ENCODE results near the gene SPATS2L. TPM values are rescaled to one million over a fixed set of nuclear protein-coding genes. Genes with fewer than 3 reads are reported as not detected.

The SPATS2L gene
- total and polyA plus RNA-seq, 2 donors (not counting 1 experiment from before 2014, with no cell fraction given) = 0.27 to 0.44 TPM

DNA sequence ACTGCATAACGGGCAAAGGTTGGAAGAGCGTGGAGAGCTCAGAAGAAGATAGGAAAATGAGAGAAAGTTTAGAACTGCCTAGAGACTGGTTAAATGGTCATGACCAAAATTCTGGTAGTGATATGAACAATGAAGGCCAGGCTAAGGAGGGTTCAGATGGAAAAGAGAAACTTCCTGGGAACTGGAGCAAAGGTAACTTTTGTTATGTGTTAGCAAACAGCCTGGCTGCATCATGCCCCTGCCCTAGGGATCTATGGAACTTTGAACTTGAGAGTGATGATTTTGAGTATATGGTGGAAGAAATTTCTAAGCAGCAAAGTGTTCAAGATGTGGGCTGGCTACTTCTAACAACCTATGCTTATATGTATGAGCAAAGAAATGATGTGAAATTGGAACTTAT is 44.4 kb upstream of the SPATS2L start:
- Histone ChIP-seq H3K79me2 (ENCODE audit: control insufficient read depth, insufficient read depth, low read length) (no peaks in the 10 kb centered on the region), H2AFZ (ENCODE audit: insufficient read depth, low read depth, low read length, poor library complexity, severe bottlenecking) (no peak overlapping the region), H3K4me2 (replicated peaks; ENCODE audit: low read depth, low read length, poor library complexity, severe bottlenecking) (no peak overlapping the region), H3K4me3 (ENCODE audit: control extremely low read depth in 1 of 5, extremely low read depth in 1 of 5, insufficient read depth in 1 of 5, low read depth in 2 of 5, low read length in 4 of 5) (no peak overlapping the region), H3K36me3 (replicated peaks in 1 of 2; ENCODE audit: control extremely low read depth in 1 of 2, control insufficient read depth in 1 of 2, extremely low read depth in 1 of 2, insufficient read depth in 2 of 2, low read length in 1 of 2) (no peaks in the 10 kb centered on the region), H3K4me1 (ENCODE audit: control insufficient read depth in 2 of 2, insufficient read depth in 2 of 2, low read length in 2 of 2) (no peaks in the 10 kb centered on the region), H3K27me3 (replicated peaks in 1 of 4; ENCODE audit: control extremely low read depth in 1 of 4, control insufficient read depth in 3 of 4, insufficient read depth in 4 of 4, low read length in 3 of 4) (no peaks in the 10 kb centered on the region), H3K9me3 (ENCODE audit: control extremely low read depth in 1 of 3, control insufficient read depth in 2 of 3, insufficient read depth in 1 of 3, low read length in 2 of 3) (no peaks in the 10 kb centered on the region), H3K27ac (ENCODE audit: low read length in 2 of 2) (no peak overlapping the region), H4K20me1 (ENCODE audit: control insufficient read depth, insufficient read depth, low read length, poor library complexity, severe bottlenecking) (no peaks in the 10 kb centered on the region), H3K9ac (ENCODE audit: low read length) (no peak overlapping the region)
- Mint-ChIP-seq H3K27me3 (peaks cover 10% of the 10 kb centered on the region), H3K9me3 (ENCODE audit: insufficient read depth) (no peaks in the 10 kb centered on the region), H3K27ac (no peak overlapping the region), H3K4me3 (no peak overlapping the region), H3K4me1 (no peaks in the 10 kb centered on the region)
- intact Hi-C loops (cut with micrococcal nuclease) = no loop called here
- 97% methylated on average over 2 of the region's 2 CpGs for WGBS (ENCODE audit: insufficient coverage)
- TF ChIP-seq EZH2 (IDR thresholded peaks at IDR 0.05; ENCODE audit: borderline replicate concordance, insufficient read depth, low read depth, low read length, poor library complexity, severe bottlenecking) = no peak
- TF ChIP-seq, protein P1, sequence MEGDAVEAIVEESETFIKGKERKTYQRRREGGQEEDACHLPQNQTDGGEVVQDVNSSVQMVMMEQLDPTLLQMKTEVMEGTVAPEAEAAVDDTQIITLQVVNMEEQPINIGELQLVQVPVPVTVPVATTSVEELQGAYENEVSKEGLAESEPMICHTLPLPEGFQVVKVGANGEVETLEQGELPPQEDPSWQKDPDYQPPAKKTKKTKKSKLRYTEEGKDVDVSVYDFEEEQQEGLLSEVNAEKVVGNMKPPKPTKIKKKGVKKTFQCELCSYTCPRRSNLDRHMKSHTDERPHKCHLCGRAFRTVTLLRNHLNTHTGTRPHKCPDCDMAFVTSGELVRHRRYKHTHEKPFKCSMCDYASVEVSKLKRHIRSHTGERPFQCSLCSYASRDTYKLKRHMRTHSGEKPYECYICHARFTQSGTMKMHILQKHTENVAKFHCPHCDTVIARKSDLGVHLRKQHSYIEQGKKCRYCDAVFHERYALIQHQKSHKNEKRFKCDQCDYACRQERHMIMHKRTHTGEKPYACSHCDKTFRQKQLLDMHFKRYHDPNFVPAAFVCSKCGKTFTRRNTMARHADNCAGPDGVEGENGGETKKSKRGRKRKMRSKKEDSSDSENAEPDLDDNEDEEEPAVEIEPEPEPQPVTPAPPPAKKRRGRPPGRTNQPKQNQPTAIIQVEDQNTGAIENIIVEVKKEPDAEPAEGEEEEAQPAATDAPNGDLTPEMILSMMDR (IDR thresholded peaks at IDR 0.05) = no peak
- POLR2A ChIA-PET = no interaction called here
- CTCF ChIA-PET = no interaction called here
- ATAC-seq (ENCODE audit: low read depth) (no peak), DNase-seq (no peak)

DNA sequence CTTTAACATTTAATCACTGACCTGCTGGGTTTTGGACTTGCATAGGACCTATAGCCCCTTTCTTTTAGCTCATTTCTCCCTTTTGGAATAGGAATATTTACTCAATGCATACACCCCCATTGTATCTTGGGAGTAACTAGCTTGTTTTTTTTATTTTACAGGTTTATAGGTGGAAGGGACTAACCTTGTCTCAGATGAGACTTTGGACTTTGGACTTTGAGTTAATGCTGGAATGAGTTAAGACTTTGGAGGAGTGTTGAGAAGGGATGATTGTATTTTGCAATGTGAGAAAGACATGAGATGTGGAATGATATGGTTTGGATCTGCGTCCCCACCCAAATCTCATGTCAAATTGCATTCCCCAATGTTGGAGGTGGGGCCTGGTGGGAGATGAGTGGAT is 43.2 kb upstream of the SPATS2L start:
- Histone ChIP-seq H3K79me2 (ENCODE audit: control insufficient read depth, insufficient read depth, low read length) (no peaks in the 10 kb centered on the region), H4K20me1 (ENCODE audit: control insufficient read depth, insufficient read depth, low read length, poor library complexity, severe bottlenecking) (no peaks in the 10 kb centered on the region), H3K9me3 (ENCODE audit: control extremely low read depth in 1 of 3, control insufficient read depth in 2 of 3, insufficient read depth in 1 of 3, low read length in 2 of 3) (no peaks in the 10 kb centered on the region), H3K4me2 (replicated peaks; ENCODE audit: low read depth, low read length, poor library complexity, severe bottlenecking) (no peak overlapping the region), H3K36me3 (replicated peaks in 1 of 2; ENCODE audit: control extremely low read depth in 1 of 2, control insufficient read depth in 1 of 2, extremely low read depth in 1 of 2, insufficient read depth in 2 of 2, low read length in 1 of 2) (no peaks in the 10 kb centered on the region), H3K9ac (ENCODE audit: low read length) (no peak overlapping the region), H3K4me1 (ENCODE audit: control insufficient read depth in 2 of 2, insufficient read depth in 2 of 2, low read length in 2 of 2) (no peaks in the 10 kb centered on the region), H2AFZ (ENCODE audit: insufficient read depth, low read depth, low read length, poor library complexity, severe bottlenecking) (no peak overlapping the region), H3K27ac (ENCODE audit: low read length in 2 of 2) (no peak overlapping the region), H3K27me3 (replicated peaks in 1 of 4; ENCODE audit: control extremely low read depth in 1 of 4, control insufficient read depth in 3 of 4, insufficient read depth in 4 of 4, low read length in 3 of 4) (no peaks in the 10 kb centered on the region), H3K4me3 (ENCODE audit: control extremely low read depth in 1 of 5, extremely low read depth in 1 of 5, insufficient read depth in 1 of 5, low read depth in 2 of 5, low read length in 4 of 5) (no peak overlapping the region)
- Mint-ChIP-seq H3K4me1 (no peaks in the 10 kb centered on the region), H3K27me3 (peaks cover 6% of the 10 kb centered on the region), H3K27ac (no peak overlapping the region), H3K4me3 (no peak overlapping the region), H3K9me3 (ENCODE audit: insufficient read depth) (no peaks in the 10 kb centered on the region)
- DNase-seq = no peak
- intact Hi-C loops (cut with micrococcal nuclease) = no loop called here
- ChIA-PET CTCF (no interaction called here), POLR2A (no interaction called here)
- TF ChIP-seq EZH2 (IDR thresholded peaks at IDR 0.05; ENCODE audit: borderline replicate concordance, insufficient read depth, low read depth, low read length, poor library complexity, severe bottlenecking) = no peak
- TF ChIP-seq, protein P1 (IDR thresholded peaks at IDR 0.05) = no peak
- no peak for ATAC-seq (ENCODE audit: low read depth)
- WGBS (ENCODE audit: insufficient coverage) = 80% methylated on average over 1 of the region's 1 CpG
